HFFc6 (cell line): ENCODE data around the gene HMOX1. TPM values are rescaled to one million over a fixed set of nuclear protein-coding genes. Genes with fewer than 3 reads are reported as not detected.

Experiments used
- DNase-seq: peaks from one replicate; pipeline ENCODE4 v3.0.0-alpha.2; 2018
- H3K27ac Mint-ChIP-seq: 2 replicates; pipeline ENCODE4 v1.8.0; 2020; ENCODE audit warnings: mild to moderate bottlenecking, mixed read lengths
- H3K27me3 Mint-ChIP-seq: 2 replicates; pipeline ENCODE4 v1.8.0; 2021; ENCODE audit warnings: mild to moderate bottlenecking, moderate library complexity, mixed read lengths; ENCODE audit not compliant: insufficient read depth
- H3K36me3 Mint-ChIP-seq: 2 replicates; pipeline ENCODE4 v1.8.0; 2021; ENCODE audit warnings: low read depth, mixed read lengths
- H3K4me1 Mint-ChIP-seq: 2 replicates; pipeline ENCODE4 v1.8.0; 2020; ENCODE audit warnings: low read depth, mixed read lengths
- H3K4me3 Mint-ChIP-seq: 2 replicates; pipeline ENCODE4 v1.8.0; 2020; ENCODE audit warnings: mild to moderate bottlenecking, moderate library complexity, mixed read lengths
- H3K9me3 Mint-ChIP-seq: 2 replicates; pipeline ENCODE4 v1.8.0; 2020; ENCODE audit warnings: mild to moderate bottlenecking, mixed read lengths
- CTCF ChIP-seq: fragments of 200-600 bp; sonication (generic); IDR thresholded peaks from 2 replicates; pipeline ENCODE4 v1.5.0; 2021; ENCODE audit warnings: antibody characterized with exemption, mild to moderate bottlenecking
- total RNA-seq, 6 experiments: library from RNA; stranded (reverse); fragmentation: NEBNext Ultra II Directional; extraction: Animal tissue kit (Norgen Biotek cat#: 25700); gene quantifications; 2 replicates in 1 of 6; 3 replicates in 5 of 6; pipeline ENCODE4 v1.2.3, GENCODE V29; 2021

The HMOX1 gene
- total RNA-seq, 6 experiments from 2014 or later = 51.2 to 117 (median 56.2) TPM

- H3K4me3 Mint-ChIP-seq = peak within 1 kb of the TSS; percentile 98
- H3K4me1 Mint-ChIP-seq = peaks cover 26% of the 10 kb centered on the region
- H3K9me3 Mint-ChIP-seq = no peaks in the 10 kb centered on the region
- peaks cover 6% of the 10 kb centered on the region for H3K36me3 Mint-ChIP-seq
- H3K27me3 Mint-ChIP-seq = 0 out of 2 replicates have a peak, but pooled peaks cover 2% of the 10 kb centered on the region
- peak within 1 kb of the TSS; percentile 93 for H3K27ac Mint-ChIP-seq
- DNase-seq = peak; percentile 97
- no peak for TF ChIP-seq CTCF
Measured at GRCh38 chr22:35399678-35400500, 19.0 kb downstream of the HMOX1 start, which contains the start of gene MCM5. MCM5 (plus strand) TSS chr22:35400140; CDS start chr22:35400439, 299 bp downstream.

- no peak overlapping the region for H3K27ac Mint-ChIP-seq
- no peak for DNase-seq
- H3K9me3 Mint-ChIP-seq = no peaks in the 10 kb centered on the region
- peak overlapping the region; percentile 98 for H3K4me3 Mint-ChIP-seq
- peaks cover 26% of the 10 kb centered on the region for H3K4me1 Mint-ChIP-seq
- 0 out of 2 replicates have a peak, but pooled peaks cover 2% of the 10 kb centered on the region for H3K27me3 Mint-ChIP-seq
- TF ChIP-seq CTCF = no peak
- peaks cover 6% of the 10 kb centered on the region for H3K36me3 Mint-ChIP-seq
Measured at GRCh38 chr22:35400501-35400790, 19.6 kb downstream of the HMOX1 start.

- H3K27ac Mint-ChIP-seq = no peak overlapping the region
- H3K27me3 Mint-ChIP-seq = 0 out of 2 replicates have a peak, but pooled peaks cover 2% of the 10 kb centered on the region
- peaks cover 26% of the 10 kb centered on the region for H3K4me1 Mint-ChIP-seq
- peak overlapping the region; percentile 98 for H3K4me3 Mint-ChIP-seq
- DNase-seq = no peak
- H3K36me3 Mint-ChIP-seq = peaks cover 6% of the 10 kb centered on the region
- no peaks in the 10 kb centered on the region for H3K9me3 Mint-ChIP-seq
- no peak for TF ChIP-seq CTCF
Measured at GRCh38 chr22:35401863-35402262, 21.0 kb downstream of the HMOX1 start.

GRCh38 chr22:35403356-35403755 lies 22.5 kb downstream of the HMOX1 start:
- Mint-ChIP-seq H3K9me3 (no peaks in the 10 kb centered on the region), H3K27me3 (0 out of 2 replicates have a peak, but pooled peaks cover 2% of the 10 kb centered on the region), H3K4me3 (no peak overlapping the region), H3K36me3 (peaks cover 11% of the 10 kb centered on the region), H3K4me1 (peaks cover 26% of the 10 kb centered on the region), H3K27ac (no peak overlapping the region)
- no peak for TF ChIP-seq CTCF
- DNase-seq = no peak

GRCh38 chr22:35404176-35404575 lies 23.3 kb downstream of the HMOX1 start:
- H3K27me3 Mint-ChIP-seq = 0 out of 2 replicates have a peak, but pooled peaks cover 2% of the 10 kb centered on the region
- H3K4me3 Mint-ChIP-seq = no peak overlapping the region
- no peak for TF ChIP-seq CTCF
- no peaks in the 10 kb centered on the region for H3K9me3 Mint-ChIP-seq
- peaks cover 11% of the 10 kb centered on the region for H3K36me3 Mint-ChIP-seq
- DNase-seq = no peak
- H3K27ac Mint-ChIP-seq = no peak overlapping the region
- peaks cover 26% of the 10 kb centered on the region for H3K4me1 Mint-ChIP-seq
